ENCODE results near the gene ZNF140.

ZNF140 gene

DNA sequence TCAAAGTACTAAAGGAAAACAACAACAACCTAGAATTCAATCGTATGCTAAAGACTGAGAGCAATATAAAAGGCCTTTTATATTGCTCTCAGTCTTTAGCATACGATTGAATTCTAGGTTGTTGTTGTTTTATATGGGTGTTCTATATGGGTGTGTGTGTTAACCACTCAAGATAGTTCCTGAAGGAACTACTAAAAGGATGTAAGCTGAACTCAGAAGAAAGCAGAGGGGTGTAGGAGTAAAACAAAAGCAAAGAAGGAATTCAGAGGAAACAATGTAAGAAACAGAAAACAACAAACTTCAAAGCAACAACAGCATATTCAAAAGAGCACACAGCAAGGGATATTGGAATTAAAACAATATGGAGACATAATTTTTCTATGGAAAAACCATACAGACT is 44.0 kb downstream of the ZNF140 start:
- in situ Hi-C loops (cut with MboI; ENCODE audit: low sequenced_read_pairs, unreplicated experiment) = no loop called here
- TF ChIP-seq, protein P1, sequence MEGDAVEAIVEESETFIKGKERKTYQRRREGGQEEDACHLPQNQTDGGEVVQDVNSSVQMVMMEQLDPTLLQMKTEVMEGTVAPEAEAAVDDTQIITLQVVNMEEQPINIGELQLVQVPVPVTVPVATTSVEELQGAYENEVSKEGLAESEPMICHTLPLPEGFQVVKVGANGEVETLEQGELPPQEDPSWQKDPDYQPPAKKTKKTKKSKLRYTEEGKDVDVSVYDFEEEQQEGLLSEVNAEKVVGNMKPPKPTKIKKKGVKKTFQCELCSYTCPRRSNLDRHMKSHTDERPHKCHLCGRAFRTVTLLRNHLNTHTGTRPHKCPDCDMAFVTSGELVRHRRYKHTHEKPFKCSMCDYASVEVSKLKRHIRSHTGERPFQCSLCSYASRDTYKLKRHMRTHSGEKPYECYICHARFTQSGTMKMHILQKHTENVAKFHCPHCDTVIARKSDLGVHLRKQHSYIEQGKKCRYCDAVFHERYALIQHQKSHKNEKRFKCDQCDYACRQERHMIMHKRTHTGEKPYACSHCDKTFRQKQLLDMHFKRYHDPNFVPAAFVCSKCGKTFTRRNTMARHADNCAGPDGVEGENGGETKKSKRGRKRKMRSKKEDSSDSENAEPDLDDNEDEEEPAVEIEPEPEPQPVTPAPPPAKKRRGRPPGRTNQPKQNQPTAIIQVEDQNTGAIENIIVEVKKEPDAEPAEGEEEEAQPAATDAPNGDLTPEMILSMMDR (IDR thresholded peaks at IDR 0.05; ENCODE audit: borderline replicate concordance, control extremely low read depth, extremely low read depth, insufficient read depth, missing control alignments) = no peak
- DNase-seq (ENCODE audit: low spot score) = no peak

DNA sequence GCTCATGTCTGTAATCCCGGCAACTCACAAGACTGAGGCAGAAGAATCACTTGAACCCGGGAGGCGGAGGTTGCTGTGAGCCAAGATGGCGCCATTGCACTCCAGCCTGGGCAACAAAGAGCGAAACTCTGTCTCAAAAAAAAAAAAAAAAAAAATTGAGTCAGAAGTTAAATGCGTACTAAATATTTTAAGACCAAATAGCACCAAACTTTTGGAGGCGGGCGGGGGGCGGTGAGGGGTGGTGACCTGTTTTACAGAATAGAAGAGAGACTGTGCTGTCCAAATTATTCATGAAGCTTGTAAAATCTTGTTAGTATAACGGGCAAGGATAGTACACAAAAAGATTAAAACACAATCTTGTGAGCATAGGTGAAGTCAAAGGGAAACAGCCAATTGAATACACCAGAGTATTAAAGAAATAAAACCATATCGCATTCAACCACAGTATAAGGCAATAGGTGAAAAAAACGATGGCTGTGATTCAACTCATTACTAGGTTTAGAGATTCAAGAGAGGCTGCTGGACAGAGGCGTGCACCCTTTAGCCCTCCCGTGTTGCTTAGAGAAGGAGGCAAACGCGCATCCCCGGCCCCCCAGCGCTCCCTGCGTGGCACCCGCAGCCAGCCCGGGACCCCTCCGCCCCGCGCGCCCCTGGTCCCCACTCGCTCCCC is 48.8 kb downstream of the ZNF140 start:
- DNase-seq (ENCODE audit: low spot score) = no peak
- TF ChIP-seq, protein P1 (IDR thresholded peaks at IDR 0.05; ENCODE audit: borderline replicate concordance, control extremely low read depth, extremely low read depth, insufficient read depth, missing control alignments) = no peak
- in situ Hi-C loops (cut with MboI; ENCODE audit: low sequenced_read_pairs, unreplicated experiment) = no loop called here

DNA sequence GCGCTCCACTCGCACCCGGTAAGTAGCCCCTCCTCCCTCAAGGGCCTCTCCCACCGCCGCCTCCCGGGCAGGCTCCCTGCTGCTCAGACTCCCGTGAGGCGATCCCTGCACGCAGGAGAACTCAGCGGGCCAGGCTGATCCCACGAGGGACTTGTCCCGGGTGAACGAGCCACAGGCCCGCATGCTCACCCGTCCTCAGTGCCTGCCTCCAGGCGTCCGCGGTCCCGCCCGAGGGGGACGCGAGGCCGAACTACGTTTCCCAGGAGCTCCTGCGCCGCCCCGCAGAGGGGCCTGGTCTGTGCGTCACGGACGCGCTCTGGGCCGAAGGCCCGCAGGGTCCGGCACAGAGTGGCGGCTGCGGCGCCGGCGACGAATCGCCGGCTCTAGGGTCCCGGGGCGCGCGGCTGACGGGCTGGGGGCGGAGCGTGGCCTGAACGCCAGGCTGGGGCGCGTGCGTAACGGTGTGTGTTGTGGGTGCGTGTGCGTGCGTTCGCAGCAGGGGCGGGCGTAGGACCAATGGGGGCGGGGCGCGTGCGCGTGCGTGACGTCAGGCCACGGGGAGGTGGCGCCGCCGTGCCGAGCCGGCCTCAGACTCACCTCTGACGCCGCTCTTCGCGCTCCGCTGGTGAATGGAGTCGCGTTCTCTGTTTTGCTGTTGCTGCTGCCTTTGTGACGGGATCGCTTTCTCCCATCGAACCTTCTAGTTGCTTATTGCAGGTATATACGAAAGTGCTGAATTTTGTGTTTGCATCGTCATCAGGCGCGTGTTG is 49.5 kb downstream of the ZNF140 start, which contains the start of the genes ZNF10 and ZNF891:
ZNF10 (plus strand) TSS at position 590 of the 770 bp plus-strand sequence. CDS start 13,866 bp downstream, outside the sequence.
ZNF891 (minus strand) TSS at position 237 of the 770 bp plus-strand sequence. CDS start 8,356 bp downstream, outside the sequence.
- in situ Hi-C loops (cut with MboI; ENCODE audit: low sequenced_read_pairs, unreplicated experiment) = no loop called here
- TF ChIP-seq, protein P1 (IDR thresholded peaks at IDR 0.05; ENCODE audit: borderline replicate concordance, control extremely low read depth, extremely low read depth, insufficient read depth, missing control alignments) = no peak
- DNase-seq (ENCODE audit: low spot score) = peak; percentile 93

DNA sequence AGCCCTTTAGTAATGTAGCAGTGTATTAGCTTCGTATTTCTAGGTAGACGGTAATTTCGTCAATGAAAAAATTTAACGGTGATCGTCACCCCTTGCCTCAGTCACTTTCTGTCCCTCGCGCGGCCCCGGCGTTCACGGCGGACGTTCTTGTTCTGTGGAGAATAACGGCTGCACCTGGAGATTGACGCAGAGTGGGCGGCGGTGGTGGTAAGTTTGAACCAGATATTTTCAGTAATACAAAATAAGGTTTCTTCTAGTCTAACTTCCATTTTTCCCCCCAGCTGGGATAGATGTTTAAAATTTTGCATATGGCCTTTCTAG is 50.0 kb downstream of the ZNF140 start:
- TF ChIP-seq, protein P1 (IDR thresholded peaks at IDR 0.05; ENCODE audit: borderline replicate concordance, control extremely low read depth, extremely low read depth, insufficient read depth, missing control alignments) = no peak
- peak; percentile 26 for DNase-seq (ENCODE audit: low spot score)
- in situ Hi-C loops (cut with MboI; ENCODE audit: low sequenced_read_pairs, unreplicated experiment) = no loop called here

DNA sequence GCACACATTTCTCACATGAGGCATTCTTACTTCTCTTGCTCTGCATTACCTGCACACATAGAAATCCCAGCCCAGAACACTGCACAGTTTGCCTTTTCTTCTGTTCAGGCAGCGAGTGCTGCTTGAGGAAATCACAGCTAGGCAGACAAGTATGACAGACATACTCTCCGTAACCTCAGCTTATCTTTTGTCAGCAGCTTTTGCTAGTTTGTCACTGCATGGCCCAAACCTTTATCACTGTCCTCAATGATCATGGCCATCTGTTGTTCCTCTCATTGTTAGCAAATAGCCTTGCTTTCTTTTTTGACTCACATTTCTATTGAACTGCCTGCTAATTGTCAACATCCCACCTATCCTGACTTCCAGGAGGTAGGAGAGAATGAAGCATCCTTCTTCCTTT is 55.0 kb downstream of the ZNF140 start:
- TF ChIP-seq, protein P1 (IDR thresholded peaks at IDR 0.05; ENCODE audit: borderline replicate concordance, control extremely low read depth, extremely low read depth, insufficient read depth, missing control alignments) = no peak
- no peak for DNase-seq (ENCODE audit: low spot score)
- in situ Hi-C loops (cut with MboI; ENCODE audit: low sequenced_read_pairs, unreplicated experiment) = no loop called here

DNA sequence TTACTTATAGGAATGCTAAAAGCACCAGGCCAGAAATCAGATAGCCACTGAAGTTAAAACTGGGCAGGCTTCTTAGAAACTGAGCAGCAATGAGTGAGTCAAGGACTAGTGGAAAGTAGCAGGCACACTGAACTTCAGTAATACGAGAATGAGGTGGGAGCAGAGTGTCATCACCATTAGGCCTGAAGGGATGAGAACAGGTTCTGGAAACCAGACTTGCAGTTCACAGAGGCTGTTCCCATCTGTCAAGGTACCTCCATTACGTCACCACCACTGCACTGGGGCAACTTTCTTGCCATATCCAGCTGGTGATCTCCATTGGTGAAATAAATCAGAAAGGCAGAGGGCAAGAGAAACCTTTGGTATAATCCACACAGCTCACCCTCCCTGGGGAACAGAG is 65.3 kb downstream of the ZNF140 start:
- DNase-seq (ENCODE audit: low spot score) = no peak
- in situ Hi-C loops (cut with MboI; ENCODE audit: low sequenced_read_pairs, unreplicated experiment) = no loop called here
- TF ChIP-seq, protein P1 (IDR thresholded peaks at IDR 0.05; ENCODE audit: borderline replicate concordance, control extremely low read depth, extremely low read depth, insufficient read depth, missing control alignments) = no peak

Measured in GM13976 (cell line).